Fibroblast of upper back skin (primary cell): ENCODE data around the gene PVR.
"Not testable (repeated sequence)": the region's sequence is repeated elsewhere in the genome, so short reads cannot be mapped to it uniquely, and the experiment has no call there.

Experiments
- DNase-seq: peaks from one replicate; pipeline ENCODE4 v3.0.0-alpha.2; 2013

The PVR gene

GRCh38 chr19:44647144-44647543 lies 3.4 kb downstream of the PVR start:
- no peak for DNase-seq

- peak; percentile 45 for DNase-seq
These were observed 5.0 kb downstream of the PVR start for GRCh38 chr19:44648631-44649251.

- no peak for DNase-seq
These were observed 6.0 kb downstream of the PVR start for GRCh38 chr19:44649578-44650145.

GRCh38 chr19:44653343-44653742 lies 9.6 kb downstream of the PVR start:
- DNase-seq, result no peak

- DNase-seq, result peak; percentile 53
These were observed 10.5 kb downstream of the PVR start for GRCh38 chr19:44653977-44654774.

GRCh38 chr19:44657211-44657921 lies 13.7 kb downstream of the PVR start:
- DNase-seq, result peak; percentile 80

- DNase-seq, result no peak
These were observed 14.5 kb downstream of the PVR start for GRCh38 chr19:44658069-44658733.

- DNase-seq, result no peak
These were observed 16.4 kb downstream of the PVR start for GRCh38 chr19:44660081-44660480.

- no peak for DNase-seq
These were observed 17.5 kb downstream of the PVR start for GRCh38 chr19:44661205-44661604.

GRCh38 chr19:44661904-44662303 lies 18.2 kb downstream of the PVR start:
- DNase-seq, result no peak

GRCh38 chr19:44662691-44663385 lies 19.1 kb downstream of the PVR start:
- DNase-seq, result peak; percentile 75

GRCh38 chr19:44663996-44664395 lies 20.3 kb downstream of the PVR start:
- no peak for DNase-seq

GRCh38 chr19:44664976-44665375 lies 21.3 kb downstream of the PVR start:
- DNase-seq, result no peak

- DNase-seq, result no peak
These were observed 23.3 kb downstream of the PVR start for GRCh38 chr19:44666852-44667556.

GRCh38 chr19:44668985-44669764 lies 25.5 kb downstream of the PVR start:
- DNase-seq, result no peak

- DNase-seq, result not testable (repeated sequence)
These were observed 26.3 kb downstream of the PVR start for GRCh38 chr19:44670027-44670426.

- DNase-seq, result no peak
These were observed 27.7 kb downstream of the PVR start, which contains the start of gene CEACAM19 for GRCh38 chr19:44671400-44671799. TSS of gene CEACAM19 (plus strand) at chr19:44671482. CDS start at chr19:44671932, 450 bp downstream.

- DNase-seq, result no peak
These were observed 28.5 kb downstream of the PVR start for GRCh38 chr19:44672226-44672625.

GRCh38 chr19:44673510-44673909 lies 29.8 kb downstream of the PVR start:
- no peak for DNase-seq

- DNase-seq, result no peak
These were observed 31.8 kb downstream of the PVR start for GRCh38 chr19:44675521-44675920.
